ENCODE measurements around the gene RASA1. TPM values are rescaled to one million over a fixed set of nuclear protein-coding genes. Genes with fewer than 3 reads are reported as not detected.

RASA1 gene
- total RNA-seq, 1 donor = 44.9 TPM

DNA sequence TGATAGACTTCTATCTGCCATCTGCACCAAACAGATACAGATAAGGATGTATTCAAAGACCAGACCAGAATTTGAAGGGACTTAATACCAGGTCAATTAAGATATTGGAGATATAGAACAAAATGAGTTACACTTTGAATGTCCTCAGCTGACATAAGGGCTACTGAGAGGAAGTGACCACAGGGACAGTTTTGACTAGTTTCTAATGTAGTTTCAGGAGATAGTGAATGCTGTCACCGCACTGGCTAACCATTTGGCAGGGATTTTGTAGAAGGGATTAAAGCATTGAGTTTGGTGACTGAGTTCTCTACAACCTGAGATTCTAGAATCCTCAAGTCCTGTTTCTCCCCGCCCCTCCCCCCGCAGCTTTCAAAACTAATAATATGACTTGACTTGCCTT, 122.4 kb downstream of the RASA1 start:
- no peak for DNase-seq (ENCODE audit: low read depth)
- no peak for TF ChIP-seq CTCF (IDR thresholded peaks at IDR 0.05; ENCODE audit: insufficient read depth, low read depth, low read length)

DNA sequence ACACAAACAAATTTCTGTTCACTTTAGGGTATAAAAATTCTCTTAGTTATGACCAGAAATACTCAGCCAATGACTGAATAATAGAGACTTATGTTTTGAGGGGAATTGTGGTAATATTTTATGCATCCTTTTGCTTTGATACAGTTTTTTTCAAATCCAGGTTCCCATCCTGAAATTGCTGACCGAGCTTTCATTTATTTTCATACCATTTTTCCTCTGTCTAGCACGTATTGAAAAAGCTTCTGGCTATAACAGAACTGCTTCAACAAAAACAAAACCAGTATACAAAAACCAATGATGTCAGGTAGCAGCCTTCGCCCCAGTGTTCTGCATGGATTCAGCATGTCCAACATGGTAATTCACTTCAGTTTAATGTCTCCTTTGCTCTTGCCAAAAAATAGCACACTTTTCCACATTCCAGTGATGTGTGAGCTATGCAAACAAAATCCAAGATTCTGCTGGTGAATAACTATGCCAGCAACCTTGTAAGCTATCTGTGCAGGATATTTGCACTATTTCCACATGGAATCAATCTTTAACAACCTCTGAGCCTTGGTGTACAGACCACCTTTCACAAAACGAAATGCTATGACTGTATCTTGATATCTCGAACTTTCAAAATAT, 123.0 kb downstream of the RASA1 start:
- no peak for TF ChIP-seq CTCF (IDR thresholded peaks at IDR 0.05; ENCODE audit: insufficient read depth, low read depth, low read length)
- no peak overlapping the region for H3K4me3 ChIP-seq (ENCODE audit: low read depth, low read length)
- no peak for DNase-seq (ENCODE audit: low read depth)

More for the DNA sequence above, 122.4 kb downstream of the RASA1 start:
- no peak overlapping the region for H3K4me3 ChIP-seq (ENCODE audit: low read depth, low read length)

DNA sequence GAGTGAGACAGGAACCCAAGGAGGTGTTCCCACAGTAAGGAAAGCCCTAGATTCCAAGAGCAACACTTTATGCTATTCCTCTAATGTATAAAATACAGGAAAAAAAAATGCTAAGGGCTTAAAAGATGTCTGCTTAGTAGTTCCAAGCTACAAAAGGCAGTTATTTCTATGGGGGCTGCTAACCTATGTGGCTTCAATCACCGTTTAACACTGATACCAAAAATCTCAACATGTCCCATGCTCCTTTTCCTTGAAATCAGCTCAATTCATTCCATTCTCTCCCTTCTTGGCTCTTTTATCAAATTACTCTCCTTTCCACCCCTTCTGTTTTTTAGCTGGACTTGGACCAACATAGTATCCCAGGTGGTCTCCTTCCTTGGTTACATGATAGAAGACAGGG, 124.5 kb downstream of the RASA1 start:
- H3K4me3 ChIP-seq (ENCODE audit: low read depth, low read length) = no peak overlapping the region
- no peak for TF ChIP-seq CTCF (IDR thresholded peaks at IDR 0.05; ENCODE audit: insufficient read depth, low read depth, low read length)
- no peak for DNase-seq (ENCODE audit: low read depth)

DNA sequence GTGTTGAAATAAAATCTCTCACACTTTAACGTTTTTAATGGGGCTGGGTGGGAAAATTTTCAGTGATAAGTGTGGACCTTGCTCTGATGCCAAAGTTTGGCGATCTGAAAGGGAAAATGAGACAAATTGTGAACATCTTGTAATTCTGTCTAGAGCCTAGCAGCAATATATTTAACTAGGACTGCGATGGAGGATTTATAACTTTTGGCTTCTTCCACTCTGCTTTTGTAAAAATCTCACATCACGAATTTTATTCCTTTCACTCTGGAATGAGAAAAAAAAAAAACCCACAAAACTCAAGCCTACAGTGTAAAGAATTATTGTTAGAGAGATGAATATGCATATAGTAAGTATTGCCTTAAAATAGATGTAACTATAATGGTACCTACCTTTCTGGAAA, 125.1 kb downstream of the RASA1 start:
- no peak for DNase-seq (ENCODE audit: low read depth)
- TF ChIP-seq CTCF (IDR thresholded peaks at IDR 0.05; ENCODE audit: insufficient read depth, low read depth, low read length) = no peak
- no peak overlapping the region for H3K4me3 ChIP-seq (ENCODE audit: low read depth, low read length)

DNA sequence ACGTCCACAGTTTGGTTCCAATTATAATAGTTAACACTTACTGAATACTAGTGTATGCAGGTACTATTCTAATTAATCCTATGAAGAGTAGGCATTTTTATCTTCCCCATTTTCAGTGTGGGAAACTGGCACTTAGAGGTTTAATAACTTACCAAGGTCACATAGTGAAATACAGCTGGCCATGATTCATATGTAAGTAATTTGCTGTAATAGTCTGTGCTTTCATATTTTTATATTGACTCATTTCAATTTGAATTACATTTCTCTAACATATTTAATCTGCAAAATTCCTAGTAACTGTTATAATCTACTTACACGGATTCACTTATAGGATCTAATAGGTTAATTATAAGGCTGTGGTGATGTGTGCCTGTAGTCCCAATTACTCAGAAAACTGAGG, 125.6 kb downstream of the RASA1 start:
- H3K4me3 ChIP-seq (ENCODE audit: low read depth, low read length) = no peak overlapping the region
- peak; percentile 82 for DNase-seq (ENCODE audit: low read depth)
- no peak for TF ChIP-seq CTCF (IDR thresholded peaks at IDR 0.05; ENCODE audit: insufficient read depth, low read depth, low read length)

- H3K4me3 ChIP-seq (ENCODE audit: low read depth, low read length) = no peak overlapping the region
- TF ChIP-seq CTCF (IDR thresholded peaks at IDR 0.05; ENCODE audit: insufficient read depth, low read depth, low read length) = no peak
- peak; percentile 77 for DNase-seq (ENCODE audit: low read depth)
These were observed 126.9 kb downstream of the RASA1 start for GRCh38 chr5:87394411-87395165.
